Testis (tissue), 3 donors: ENCODE results near the gene PDGFC. TPM values are rescaled to one million over a fixed set of nuclear protein-coding genes. Genes with fewer than 3 reads are reported as not detected.

ENCODE experiments used
- DNase-seq: peaks from one replicate; pipeline ENCODE4 v3.0.0-alpha.2; 2019
- H3K27ac ChIP-seq, 2 donors: fragments of 200-600 bp; sonication (generic); one replicate each; pipeline ENCODE4 v1.5.1; 2019
- H3K27me3 ChIP-seq: fragments of 200-600 bp; sonication (generic); one replicate; pipeline ENCODE4 v1.5.1; 2019
- H3K36me3 ChIP-seq: fragments of 200-600 bp; sonication (generic); one replicate; pipeline ENCODE4 v1.5.1; 2017; ENCODE audit warnings: low read depth; ENCODE audit errors: missing control alignments
- H3K4me1 ChIP-seq: fragments of 200-600 bp; sonication (generic); one replicate; pipeline ENCODE4 v1.5.1; 2019
- H3K4me3 ChIP-seq, 2 donors: fragments of 200-600 bp; sonication (generic); one replicate each; pipeline ENCODE4 v1.5.1; 2017 to 2019
- H3K9me3 ChIP-seq: fragments of 200-600 bp; sonication (generic); one replicate; pipeline ENCODE4 v1.5.1; 2017
- POLR2A ChIP-seq: fragments of 450-650 bp; IDR thresholded peaks from one replicate; pipeline ENCODE4 v1.6.1; 2017; ENCODE audit warnings: antibody characterized with exemption, mild to moderate bottlenecking, moderate library complexity
- WGBS, 2 donors: methylation state at CpG; one replicate each; pipeline ENCODE4 v1.1.5; 2018; 5-methylcytosine and 5-hydroxymethylcytosine counted together
- intact Hi-C: fragments of 100-400 bp; cut with DNase I; formaldehyde crosslinking; loops from one replicate; pipeline ENCODE4 v1.15.1; 2023; ENCODE audit warnings: low total_unique reads
- polyA plus RNA-seq: library from polyadenylated mRNA; stranded (reverse); fragments of 350-450 nt; fragmentation: Illumina TruSeq; extraction: RNeasy Lipid Tissue Mini Kit (QIAGEN cat#74804); gene quantifications from one replicate; pipeline ENCODE4 v1.2.3, GENCODE V29; 2014; ENCODE audit warnings: low read depth, low replicate concordance; ENCODE audit not compliant: insufficient read depth
- total RNA-seq, 2 donors: library from RNA; depleted of rRNA; stranded (reverse); fragments of >200 nt; gene quantifications; one replicate each; pipeline ENCODE4 v1.2.3, GENCODE V29; 2016
- TF ChIP-seq, protein P1 (sequence below), 3 experiments: fragments of 450-650 bp in 2 of 3; fragments of 200-600 bp in 1 of 3; sonication (generic) in 1 of 3; IDR thresholded peaks; one replicate each; pipeline ENCODE4 v1.5.1; 2016 to 2019; ENCODE audit warnings: antibody characterized with exemption in 3 of 3, mild to moderate bottlenecking in 2 of 3, moderate library complexity in 1 of 3

The PDGFC gene
- total and polyA plus RNA-seq, 3 donors from 2014 or later, result 7.8 to 13.8 (median 9.4) TPM

GRCh38 chr4:156970501-156971164, 966 bp downstream of the PDGFC start:
- TF ChIP-seq, protein P1, sequence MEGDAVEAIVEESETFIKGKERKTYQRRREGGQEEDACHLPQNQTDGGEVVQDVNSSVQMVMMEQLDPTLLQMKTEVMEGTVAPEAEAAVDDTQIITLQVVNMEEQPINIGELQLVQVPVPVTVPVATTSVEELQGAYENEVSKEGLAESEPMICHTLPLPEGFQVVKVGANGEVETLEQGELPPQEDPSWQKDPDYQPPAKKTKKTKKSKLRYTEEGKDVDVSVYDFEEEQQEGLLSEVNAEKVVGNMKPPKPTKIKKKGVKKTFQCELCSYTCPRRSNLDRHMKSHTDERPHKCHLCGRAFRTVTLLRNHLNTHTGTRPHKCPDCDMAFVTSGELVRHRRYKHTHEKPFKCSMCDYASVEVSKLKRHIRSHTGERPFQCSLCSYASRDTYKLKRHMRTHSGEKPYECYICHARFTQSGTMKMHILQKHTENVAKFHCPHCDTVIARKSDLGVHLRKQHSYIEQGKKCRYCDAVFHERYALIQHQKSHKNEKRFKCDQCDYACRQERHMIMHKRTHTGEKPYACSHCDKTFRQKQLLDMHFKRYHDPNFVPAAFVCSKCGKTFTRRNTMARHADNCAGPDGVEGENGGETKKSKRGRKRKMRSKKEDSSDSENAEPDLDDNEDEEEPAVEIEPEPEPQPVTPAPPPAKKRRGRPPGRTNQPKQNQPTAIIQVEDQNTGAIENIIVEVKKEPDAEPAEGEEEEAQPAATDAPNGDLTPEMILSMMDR (IDR thresholded peaks at IDR 0.05), result peak in 2 of 3 experiments; percentile 23
- TF ChIP-seq POLR2A, result no peak
- Histone ChIP-seq H3K4me3 (peak overlapping the region; percentile 86), H3K27me3 (no peaks in the 10 kb centered on the region), H3K36me3 (no peaks in the 10 kb centered on the region), H3K9me3 (no peaks in the 10 kb centered on the region), H3K27ac (peak overlapping the region; percentile 83 to 87), H3K4me1 (peaks cover 9% of the 10 kb centered on the region)
- WGBS, 2 donors, result 1% methylated on average over 18 to 22 of the region's 22 CpGs
- intact Hi-C loops, result no loop called here
- DNase-seq, result peak; percentile 66

- Histone ChIP-seq H3K4me3 (peak overlapping the region; percentile 86), H3K27me3 (no peaks in the 10 kb centered on the region), H3K36me3 (no peaks in the 10 kb centered on the region), H3K4me1 (peaks cover 9% of the 10 kb centered on the region), H3K27ac (peak overlapping the region in 1 of 2 donors; percentile 87), H3K9me3 (no peaks in the 10 kb centered on the region)
- intact Hi-C loops, result no loop called here
- no peak for TF ChIP-seq POLR2A
- TF ChIP-seq, protein P1 (IDR thresholded peaks at IDR 0.05), result no peak
- 7 to 10% methylated on average over 2 of the region's 2 CpGs for WGBS, 2 donors
- no peak for DNase-seq
Measured at GRCh38 chr4:156969911-156970310, 1.7 kb downstream of the PDGFC start.

- Histone ChIP-seq H3K27ac (no peak overlapping the region), H3K36me3 (no peaks in the 10 kb centered on the region), H3K4me3 (no peak overlapping the region), H3K9me3 (no peaks in the 10 kb centered on the region), H3K4me1 (peaks cover 9% of the 10 kb centered on the region), H3K27me3 (no peaks in the 10 kb centered on the region)
- intact Hi-C loops, result no loop called here
- TF ChIP-seq POLR2A, result no peak
- TF ChIP-seq, protein P1 (IDR thresholded peaks at IDR 0.05), result no peak
- DNase-seq, result no peak
- 30 to 44% methylated on average over 3 of the region's 3 CpGs for WGBS, 2 donors
Measured at GRCh38 chr4:156969101-156969500, 2.5 kb downstream of the PDGFC start.

DNA sequence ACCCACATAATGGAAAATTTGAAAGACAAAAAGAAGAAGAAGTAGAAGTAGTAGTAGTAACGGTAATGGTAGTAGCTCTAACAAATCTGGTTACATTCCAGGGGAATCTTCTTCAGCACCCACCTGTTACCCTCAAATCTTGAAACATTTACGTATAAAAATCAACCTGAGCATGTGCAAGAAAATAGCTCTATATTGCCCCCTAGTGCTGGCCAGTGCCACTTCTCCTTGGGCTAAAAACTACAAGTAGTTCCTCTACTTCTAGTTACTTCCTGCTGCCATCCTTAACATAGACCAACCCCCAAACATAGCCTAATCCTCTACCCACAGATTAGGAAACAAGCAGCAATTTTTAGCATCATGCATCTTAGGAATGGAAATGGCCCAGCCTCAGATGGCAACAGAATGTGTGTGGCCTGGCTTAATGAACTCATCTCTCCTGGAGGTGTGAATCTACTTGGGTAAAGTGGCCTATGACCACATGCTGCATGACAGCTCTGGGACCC, 3.1 kb downstream of the PDGFC start:
- DNase-seq, result peak; percentile 79
- no peaks in the 10 kb centered on the region for H3K36me3 ChIP-seq
- no peak overlapping the region for H3K4me3 ChIP-seq
- intact Hi-C loops, result no loop called here
- H3K27ac ChIP-seq, result no peak overlapping the region
- H3K9me3 ChIP-seq, result no peaks in the 10 kb centered on the region
- peaks cover 9% of the 10 kb centered on the region for H3K4me1 ChIP-seq
- no peaks in the 10 kb centered on the region for H3K27me3 ChIP-seq
- TF ChIP-seq POLR2A, result no peak
- TF ChIP-seq, protein P1 (IDR thresholded peaks at IDR 0.05), result peak; percentile 52 to 76 (median 73)
- 23 to 25% methylated on average over 2 of the region's 2 CpGs for WGBS, 2 donors

GRCh38 chr4:156966836-156967235, 4.8 kb downstream of the PDGFC start:
- TF ChIP-seq, protein P1 (IDR thresholded peaks at IDR 0.05), result no peak
- TF ChIP-seq POLR2A, result no peak
- intact Hi-C loops, result no loop called here
- DNase-seq, result no peak
- Histone ChIP-seq H3K36me3 (no peaks in the 10 kb centered on the region), H3K27me3 (no peaks in the 10 kb centered on the region), H3K27ac (no peak overlapping the region), H3K4me3 (no peak overlapping the region), H3K9me3 (no peaks in the 10 kb centered on the region), H3K4me1 (peaks cover 9% of the 10 kb centered on the region)
- WGBS, 2 donors, result 88 to 94% methylated on average over 2 of the region's 2 CpGs
